ENCODE data around the gene FIG4.

FIG4 gene

DNA sequence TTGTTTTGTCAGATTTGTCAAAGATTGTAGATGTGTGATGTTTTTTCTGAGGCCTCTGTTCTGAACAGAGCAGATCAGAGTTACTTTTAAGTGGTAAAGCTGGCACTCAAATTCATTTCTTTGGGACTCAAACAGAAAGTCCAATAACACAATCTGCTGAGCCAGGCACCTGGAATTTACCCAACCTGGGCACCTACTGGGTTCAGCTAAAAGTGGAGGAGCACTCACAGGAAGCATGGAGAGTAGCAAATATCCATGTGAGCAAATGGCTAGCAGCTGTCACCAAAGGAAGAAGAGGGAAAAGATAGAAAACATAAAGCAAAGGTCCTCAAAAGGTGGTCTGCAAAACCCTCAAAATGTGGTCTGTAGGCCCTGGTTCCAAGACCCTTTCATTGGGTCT is 116.8 kb downstream of the FIG4 start:
- no peak overlapping the region for H3K4me3 ChIP-seq (ENCODE audit: low read depth, low read length)
- no peak for TF ChIP-seq CTCF (IDR thresholded peaks at IDR 0.05; ENCODE audit: low read depth, low read length, missing control alignments)
- H3K36me3 ChIP-seq (replicated peaks) = no peaks in the 10 kb centered on the region
- no peak for DNase-seq
- in situ Hi-C loops (cut with HindIII; ENCODE audit: low pct_ligation_motif_present, low sequenced_read_pairs) = no loop called here
- no peaks in the 10 kb centered on the region for H3K27me3 ChIP-seq (replicated peaks)
- H3K27ac ChIP-seq = no peak overlapping the region

GRCh38 chr6:109808837-109809236 is 117.7 kb downstream of the FIG4 start:
- Histone ChIP-seq H3K4me3 (ENCODE audit: low read depth, low read length) (no peak overlapping the region), H3K36me3 (replicated peaks) (no peaks in the 10 kb centered on the region), H3K27me3 (replicated peaks) (no peaks in the 10 kb centered on the region), H3K27ac (no peak overlapping the region)
- no peak for TF ChIP-seq CTCF (IDR thresholded peaks at IDR 0.05; ENCODE audit: low read depth, low read length, missing control alignments)
- no peak for DNase-seq
- in situ Hi-C loops (cut with HindIII; ENCODE audit: low pct_ligation_motif_present, low sequenced_read_pairs) = no loop called here

GRCh38 chr6:109815054-109815453 is 124.0 kb downstream of the FIG4 start:
- Histone ChIP-seq H3K27ac (no peak overlapping the region), H3K4me3 (ENCODE audit: low read depth, low read length) (no peak overlapping the region), H3K36me3 (replicated peaks) (no peaks in the 10 kb centered on the region), H3K27me3 (replicated peaks) (no peaks in the 10 kb centered on the region)
- TF ChIP-seq CTCF (IDR thresholded peaks at IDR 0.05; ENCODE audit: low read depth, low read length, missing control alignments) = no peak
- no peak for DNase-seq
- in situ Hi-C loops (cut with HindIII; ENCODE audit: low pct_ligation_motif_present, low sequenced_read_pairs) = no loop called here

GRCh38 chr6:109816452-109817374 is 125.6 kb downstream of the FIG4 start:
- in situ Hi-C loops (cut with HindIII; ENCODE audit: low pct_ligation_motif_present, low sequenced_read_pairs) = no loop called here
- H3K27me3 ChIP-seq (replicated peaks) = no peaks in the 10 kb centered on the region

DNA sequence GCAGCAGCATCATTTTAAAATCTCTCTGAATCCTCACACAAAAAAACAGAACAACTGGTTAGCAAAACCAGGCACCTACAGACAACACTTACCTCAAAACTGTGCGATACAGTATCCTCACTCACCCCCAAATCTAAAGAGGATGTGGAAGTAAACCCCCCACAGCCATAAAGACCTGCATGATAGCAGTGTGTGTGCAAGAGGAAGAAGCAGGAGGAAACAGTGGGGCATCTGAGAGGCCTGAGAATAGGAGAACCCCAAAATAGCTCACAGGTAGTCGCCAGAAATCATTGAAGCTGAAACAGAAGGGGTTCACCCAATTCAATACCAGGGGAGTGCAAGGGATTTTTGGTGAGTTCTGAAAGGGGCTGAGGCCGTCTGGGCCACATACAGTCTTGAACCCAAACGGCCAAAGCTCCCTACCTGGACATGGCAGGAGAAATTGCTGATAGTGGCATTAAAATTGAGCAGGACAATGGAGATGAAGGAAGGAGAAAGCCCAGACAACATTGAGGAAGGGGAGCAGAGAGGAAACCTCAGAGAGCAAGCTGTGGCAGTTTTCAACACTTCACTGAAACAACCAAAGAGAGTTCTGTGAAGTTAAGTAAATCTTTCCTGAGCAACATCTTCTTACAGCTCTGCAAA is 129.7 kb downstream of the FIG4 start:
- Histone ChIP-seq H3K4me3 (ENCODE audit: low read depth, low read length) (no peak overlapping the region), H3K27ac (no peak overlapping the region), H3K36me3 (replicated peaks) (no peaks in the 10 kb centered on the region), H3K27me3 (replicated peaks) (no peaks in the 10 kb centered on the region)
- no peak for DNase-seq
- in situ Hi-C loops (cut with HindIII; ENCODE audit: low pct_ligation_motif_present, low sequenced_read_pairs) = no loop called here
- TF ChIP-seq CTCF (IDR thresholded peaks at IDR 0.05; ENCODE audit: low read depth, low read length, missing control alignments) = no peak

More at GRCh38 chr6:109816452-109817374, 125.6 kb downstream of the FIG4 start:
- DNase-seq = no peak
- Histone ChIP-seq H3K27ac (no peak overlapping the region), H3K4me3 (ENCODE audit: low read depth, low read length) (no peak overlapping the region), H3K36me3 (replicated peaks) (no peaks in the 10 kb centered on the region)
- no peak for TF ChIP-seq CTCF (IDR thresholded peaks at IDR 0.05; ENCODE audit: low read depth, low read length, missing control alignments)
